ENCODE results near the gene MGAT5. TPM values are rescaled to one million over a fixed set of nuclear protein-coding genes. Genes with fewer than 3 reads are reported as not detected.

Gene MGAT5
- total RNA-seq, 1 donor from 2014 or later, result 21.2 TPM

- no peaks in the 10 kb centered on the region for H3K79me2 ChIP-seq (ENCODE audit: low read depth)
- no peak overlapping the region for H3K4me3 Mint-ChIP-seq
- H4K20me1 ChIP-seq (ENCODE audit: low read depth), result no peaks in the 10 kb centered on the region
- no peaks in the 10 kb centered on the region for H3K36me3 ChIP-seq
- H3K27ac ChIP-seq, result no peak overlapping the region
- H3K4me1 Mint-ChIP-seq, result peaks cover 10% of the 10 kb centered on the region
- H2AFZ ChIP-seq (replicated peaks), result no peak overlapping the region
- H3K9ac ChIP-seq, result no peak overlapping the region
- DNase-seq (ENCODE audit: low spot score), result no peak
- no peaks in the 10 kb centered on the region for H3K9me3 Mint-ChIP-seq
- peaks cover 1% of the 10 kb centered on the region for H3K36me3 Mint-ChIP-seq
- H3K4me1 ChIP-seq, result no peaks in the 10 kb centered on the region
- H3K9me3 ChIP-seq (ENCODE audit: low read depth), result no peaks in the 10 kb centered on the region
- no peak overlapping the region for H3K4me3 ChIP-seq
- no peak overlapping the region for H3K27ac Mint-ChIP-seq
- no peak overlapping the region for H3K4me2 ChIP-seq
- H3K27me3 ChIP-seq, result no peaks in the 10 kb centered on the region
- TF ChIP-seq CTCF (IDR thresholded peaks at IDR 0.05) (no peak), EZH2 (IDR thresholded peaks at IDR 0.05) (no peak), EZH2phosphoT487 (IDR thresholded peaks at IDR 0.05) (no peak)
- H3K27me3 Mint-ChIP-seq (ENCODE audit: insufficient read depth, low read depth), result no peaks in the 10 kb centered on the region
- no peaks in the 10 kb centered on the region for H3F3A ChIP-seq (ENCODE audit: low read depth)
Observed at GRCh38 chr2:134284119-134284670, 30.3 kb downstream of the MGAT5 start.

GRCh38 chr2:134287323-134287722 lies 33.5 kb downstream of the MGAT5 start:
- no peak for TF ChIP-seq CTCF (IDR thresholded peaks at IDR 0.05)
- TF ChIP-seq EZH2phosphoT487 (IDR thresholded peaks at IDR 0.05), result no peak
- TF ChIP-seq EZH2 (IDR thresholded peaks at IDR 0.05), result no peak
- no peak overlapping the region for H3K9ac ChIP-seq
- no peaks in the 10 kb centered on the region for H3K9me3 ChIP-seq (ENCODE audit: low read depth)
- H3K27ac Mint-ChIP-seq, result no peak overlapping the region
- no peak for DNase-seq (ENCODE audit: low spot score)
- H3K4me1 ChIP-seq, result no peaks in the 10 kb centered on the region
- H3K36me3 ChIP-seq, result no peaks in the 10 kb centered on the region
- no peaks in the 10 kb centered on the region for H3K27me3 Mint-ChIP-seq (ENCODE audit: insufficient read depth, low read depth)
- H4K20me1 ChIP-seq (ENCODE audit: low read depth), result no peaks in the 10 kb centered on the region
- H3K4me3 ChIP-seq, result no peak overlapping the region
- no peaks in the 10 kb centered on the region for H3K79me2 ChIP-seq (ENCODE audit: low read depth)
- H3K9me3 Mint-ChIP-seq, result no peaks in the 10 kb centered on the region
- no peak overlapping the region for H3K4me3 Mint-ChIP-seq
- H3F3A ChIP-seq (ENCODE audit: low read depth), result no peaks in the 10 kb centered on the region
- H3K4me1 Mint-ChIP-seq, result peaks cover 10% of the 10 kb centered on the region
- no peak overlapping the region for H3K4me2 ChIP-seq
- no peaks in the 10 kb centered on the region for H3K27me3 ChIP-seq
- H3K27ac ChIP-seq, result no peak overlapping the region
- H2AFZ ChIP-seq (replicated peaks), result no peak overlapping the region
- H3K36me3 Mint-ChIP-seq, result peaks cover 1% of the 10 kb centered on the region

GRCh38 chr2:134288814-134289213 lies 34.9 kb downstream of the MGAT5 start:
- no peaks in the 10 kb centered on the region for H3K79me2 ChIP-seq (ENCODE audit: low read depth)
- no peaks in the 10 kb centered on the region for H3K4me1 ChIP-seq
- no peak overlapping the region for H3K9ac ChIP-seq
- H3K4me1 Mint-ChIP-seq, result peaks cover 1% of the 10 kb centered on the region
- no peak overlapping the region for H3K27ac Mint-ChIP-seq
- H3K9me3 Mint-ChIP-seq, result no peaks in the 10 kb centered on the region
- no peak overlapping the region for H3K4me3 Mint-ChIP-seq
- no peaks in the 10 kb centered on the region for H3F3A ChIP-seq (ENCODE audit: low read depth)
- no peak for DNase-seq (ENCODE audit: low spot score)
- H3K9me3 ChIP-seq (ENCODE audit: low read depth), result no peaks in the 10 kb centered on the region
- H3K36me3 ChIP-seq, result no peaks in the 10 kb centered on the region
- H3K4me2 ChIP-seq, result no peak overlapping the region
- no peaks in the 10 kb centered on the region for H3K27me3 Mint-ChIP-seq (ENCODE audit: insufficient read depth, low read depth)
- no peak overlapping the region for H2AFZ ChIP-seq (replicated peaks)
- no peaks in the 10 kb centered on the region for H3K27me3 ChIP-seq
- peaks cover under 1% of the 10 kb centered on the region for H3K36me3 Mint-ChIP-seq
- no peak overlapping the region for H3K27ac ChIP-seq
- no peak overlapping the region for H3K4me3 ChIP-seq
- H4K20me1 ChIP-seq (ENCODE audit: low read depth), result no peaks in the 10 kb centered on the region
- TF ChIP-seq EZH2phosphoT487 (IDR thresholded peaks at IDR 0.05), result no peak
- TF ChIP-seq EZH2 (IDR thresholded peaks at IDR 0.05), result no peak
- no peak for TF ChIP-seq CTCF (IDR thresholded peaks at IDR 0.05)
